Measurements from ENCODE around the gene DYRK1A. TPM values are rescaled to one million over a fixed set of nuclear protein-coding genes. Genes with fewer than 3 reads are reported as not detected.

The DYRK1A gene
- total RNA-seq, 1 donor from 2014 or later: 68.1 TPM

GRCh38 chr21:37527103-37527502 is 160.5 kb downstream of the DYRK1A start:
- Mint-ChIP-seq H3K4me1 (ENCODE audit: low read depth) (no peaks in the 10 kb centered on the region), H3K27me3 (ENCODE audit: insufficient read depth) (peaks cover 6% of the 10 kb centered on the region), H3K9me3 (no peaks in the 10 kb centered on the region), H3K27ac (no peak overlapping the region), H3K4me3 (no peak overlapping the region), H3K36me3 (ENCODE audit: low read depth) (no peaks in the 10 kb centered on the region)
- no peak for DNase-seq (ENCODE audit: low spot score)
- intact Hi-C loops (cut with micrococcal nuclease): no loop called here

- Mint-ChIP-seq H3K27ac (no peak overlapping the region), H3K4me3 (no peak overlapping the region), H3K27me3 (ENCODE audit: insufficient read depth) (peaks cover 6% of the 10 kb centered on the region), H3K4me1 (ENCODE audit: low read depth) (no peaks in the 10 kb centered on the region), H3K9me3 (no peaks in the 10 kb centered on the region), H3K36me3 (ENCODE audit: low read depth) (no peaks in the 10 kb centered on the region)
- intact Hi-C loops (cut with micrococcal nuclease): no loop called here
- no peak for DNase-seq (ENCODE audit: low spot score)
Measured at GRCh38 chr21:37527716-37528115, 161.1 kb downstream of the DYRK1A start.

- H3K4me3 Mint-ChIP-seq: no peak overlapping the region
- no peaks in the 10 kb centered on the region for H3K36me3 Mint-ChIP-seq (ENCODE audit: low read depth)
- peaks cover 6% of the 10 kb centered on the region for H3K27me3 Mint-ChIP-seq (ENCODE audit: insufficient read depth)
- H3K27ac Mint-ChIP-seq: no peak overlapping the region
- intact Hi-C loops (cut with micrococcal nuclease): no loop called here
- no peak for DNase-seq (ENCODE audit: low spot score)
- no peaks in the 10 kb centered on the region for H3K4me1 Mint-ChIP-seq (ENCODE audit: low read depth)
- H3K9me3 Mint-ChIP-seq: no peaks in the 10 kb centered on the region
Measured at GRCh38 chr21:37528150-37528937, 161.8 kb downstream of the DYRK1A start.

GRCh38 chr21:37529649-37530048 is 163.1 kb downstream of the DYRK1A start:
- Mint-ChIP-seq H3K4me3 (no peak overlapping the region), H3K4me1 (ENCODE audit: low read depth) (no peaks in the 10 kb centered on the region), H3K36me3 (ENCODE audit: low read depth) (no peaks in the 10 kb centered on the region), H3K9me3 (no peaks in the 10 kb centered on the region), H3K27ac (no peak overlapping the region), H3K27me3 (ENCODE audit: insufficient read depth) (peaks cover 8% of the 10 kb centered on the region)
- no peak for DNase-seq (ENCODE audit: low spot score)
- intact Hi-C loops (cut with micrococcal nuclease): loop anchor here (1.0 kb wide), 1 partner anchor 8 kb away; no protein-coding TSS in a partner anchor

- no peak for DNase-seq (ENCODE audit: low spot score)
- Mint-ChIP-seq H3K27ac (no peak overlapping the region), H3K4me3 (no peak overlapping the region), H3K9me3 (no peaks in the 10 kb centered on the region), H3K4me1 (ENCODE audit: low read depth) (no peaks in the 10 kb centered on the region), H3K27me3 (ENCODE audit: insufficient read depth) (peaks cover 10% of the 10 kb centered on the region), H3K36me3 (ENCODE audit: low read depth) (no peaks in the 10 kb centered on the region)
- intact Hi-C loops (cut with micrococcal nuclease): no loop called here
Measured at GRCh38 chr21:37530901-37531351, 164.4 kb downstream of the DYRK1A start.

GRCh38 chr21:37531431-37531932 is 164.9 kb downstream of the DYRK1A start:
- Mint-ChIP-seq H3K4me1 (ENCODE audit: low read depth) (no peaks in the 10 kb centered on the region), H3K27ac (no peak overlapping the region), H3K9me3 (peaks cover 5% of the 10 kb centered on the region), H3K36me3 (ENCODE audit: low read depth) (no peaks in the 10 kb centered on the region), H3K4me3 (no peak overlapping the region), H3K27me3 (ENCODE audit: insufficient read depth) (peaks cover 10% of the 10 kb centered on the region)
- intact Hi-C loops (cut with micrococcal nuclease): no loop called here
- DNase-seq (ENCODE audit: low spot score): no peak

- Mint-ChIP-seq H3K36me3 (ENCODE audit: low read depth) (no peaks in the 10 kb centered on the region), H3K4me1 (ENCODE audit: low read depth) (no peaks in the 10 kb centered on the region), H3K4me3 (no peak overlapping the region), H3K27me3 (ENCODE audit: insufficient read depth) (peaks cover 10% of the 10 kb centered on the region), H3K9me3 (peaks cover 13% of the 10 kb centered on the region), H3K27ac (no peak overlapping the region)
- no peak for DNase-seq (ENCODE audit: low spot score)
- intact Hi-C loops (cut with micrococcal nuclease): no loop called here
Measured at GRCh38 chr21:37532868-37533780, 166.6 kb downstream of the DYRK1A start.

GRCh38 chr21:37534431-37534830 is 167.9 kb downstream of the DYRK1A start:
- no peaks in the 10 kb centered on the region for H3K36me3 Mint-ChIP-seq (ENCODE audit: low read depth)
- intact Hi-C loops (cut with micrococcal nuclease): no loop called here
- H3K27me3 Mint-ChIP-seq (ENCODE audit: insufficient read depth): peaks cover 9% of the 10 kb centered on the region

GRCh38 chr21:37535130-37535529 is 168.6 kb downstream of the DYRK1A start:
- no peak for DNase-seq (ENCODE audit: low spot score)
- peaks cover 13% of the 10 kb centered on the region for H3K9me3 Mint-ChIP-seq
- no peaks in the 10 kb centered on the region for H3K36me3 Mint-ChIP-seq (ENCODE audit: low read depth)
- H3K4me1 Mint-ChIP-seq (ENCODE audit: low read depth): no peaks in the 10 kb centered on the region
- no peak overlapping the region for H3K27ac Mint-ChIP-seq
- intact Hi-C loops (cut with micrococcal nuclease): no loop called here
- H3K27me3 Mint-ChIP-seq (ENCODE audit: insufficient read depth): peaks cover 5% of the 10 kb centered on the region
- H3K4me3 Mint-ChIP-seq: no peak overlapping the region

More at GRCh38 chr21:37534431-37534830, 167.9 kb downstream of the DYRK1A start:
- Mint-ChIP-seq H3K9me3 (peaks cover 13% of the 10 kb centered on the region), H3K27ac (no peak overlapping the region), H3K4me1 (ENCODE audit: low read depth) (no peaks in the 10 kb centered on the region), H3K4me3 (no peak overlapping the region)
- DNase-seq (ENCODE audit: low spot score): no peak

- no peak for DNase-seq (ENCODE audit: low spot score)
- H3K4me3 Mint-ChIP-seq: no peak overlapping the region
- peaks cover 5% of the 10 kb centered on the region for H3K27me3 Mint-ChIP-seq (ENCODE audit: insufficient read depth)
- H3K27ac Mint-ChIP-seq: no peak overlapping the region
- intact Hi-C loops (cut with micrococcal nuclease): no loop called here
- peaks cover 13% of the 10 kb centered on the region for H3K9me3 Mint-ChIP-seq
- H3K4me1 Mint-ChIP-seq (ENCODE audit: low read depth): no peaks in the 10 kb centered on the region
- H3K36me3 Mint-ChIP-seq (ENCODE audit: low read depth): no peaks in the 10 kb centered on the region
Measured at GRCh38 chr21:37535672-37536071, 169.1 kb downstream of the DYRK1A start.

- H3K36me3 Mint-ChIP-seq (ENCODE audit: low read depth): no peaks in the 10 kb centered on the region
- peaks cover 21% of the 10 kb centered on the region for H3K9me3 Mint-ChIP-seq
- H3K27me3 Mint-ChIP-seq (ENCODE audit: insufficient read depth): peaks cover 3% of the 10 kb centered on the region
- H3K27ac Mint-ChIP-seq: no peak overlapping the region
- H3K4me3 Mint-ChIP-seq: no peak overlapping the region
- H3K4me1 Mint-ChIP-seq (ENCODE audit: low read depth): no peaks in the 10 kb centered on the region
- DNase-seq (ENCODE audit: low spot score): no peak
- intact Hi-C loops (cut with micrococcal nuclease): no loop called here
Measured at GRCh38 chr21:37536616-37537278, 170.2 kb downstream of the DYRK1A start.

GRCh38 chr21:37537391-37537996 is 170.9 kb downstream of the DYRK1A start:
- peaks cover 8% of the 10 kb centered on the region for H3K27me3 Mint-ChIP-seq (ENCODE audit: insufficient read depth)
- no peak for DNase-seq (ENCODE audit: low spot score)

More at GRCh38 chr21:37537391-37537996, 170.9 kb downstream of the DYRK1A start:
- intact Hi-C loops (cut with micrococcal nuclease): no loop called here
- H3K36me3 Mint-ChIP-seq (ENCODE audit: low read depth): peaks cover under 1% of the 10 kb centered on the region
- peaks cover 28% of the 10 kb centered on the region for H3K9me3 Mint-ChIP-seq
- no peak overlapping the region for H3K4me3 Mint-ChIP-seq
- no peak overlapping the region for H3K27ac Mint-ChIP-seq
- no peaks in the 10 kb centered on the region for H3K4me1 Mint-ChIP-seq (ENCODE audit: low read depth)
